Adrenal gland (tissue), 5 donors: ENCODE measurements around the gene RGS7.

Source experiments
- CTCF ChIP-seq, 6 experiments: fragments of 450-650 bp in 4 of 6; fragments of 200-600 bp in 2 of 6; sonication (generic) in 1 of 6; IDR thresholded peaks; 1 replicate in 5 of 6; 2 replicates in 1 of 6; pipeline versions ENCODE4 v1.5.1 to v1.8.0; 2016 to 2021; ENCODE audit warnings: antibody characterized with exemption in 6 of 6, mild to moderate bottlenecking in 2 of 6, moderate library complexity in 1 of 6
- POLR2A ChIP-seq, 2 donors: fragments of 450-650 bp; IDR thresholded peaks; one replicate each; pipeline ENCODE4 v1.6.1; 2017; ENCODE audit warnings: antibody characterized with exemption in 2 of 2, mild to moderate bottlenecking in 2 of 2, moderate library complexity in 1 of 2
- donor health status: DM: no; HTN: no; CAD: no.

- TF ChIP-seq CTCF (IDR thresholded peaks at IDR 0.05) (no peak), POLR2A (IDR thresholded peaks at IDR 0.05) (no peak)
These were observed 80.6 kb downstream of the RGS7 start for GRCh38 chr1:241276391-241276790.
